A549 (cell line): Measurements from ENCODE around the gene C3orf49. TPM values are rescaled to one million over a fixed set of nuclear protein-coding genes. Genes with fewer than 3 reads are reported as not detected.

Experiments
- ATAC-seq, 2 experiments: fragments of 200-7000 bp in 1 of 2; fragments of >200 bp in 1 of 2; cut with Nextera tagmentation in 1 of 2; cut with Tn5 transposase in 1 of 2; 3 replicates each; pipeline versions ENCODE4 v1.8.0 to v1.9.1; 2018 to 2020; ENCODE audit warnings: mild to moderate bottlenecking in 1 of 2, moderate library complexity in 1 of 2
- CTCF ChIA-PET: fragments of 300-600 bp; sonication (Branson Sonifier 250); formaldehyde crosslinking; extraction: SDS; loops from one replicate; lab custom pipeline; 2021; ENCODE audit warnings: antibody characterized with exemption, inconsistent platforms; lab: Yijun Ruan, JAX
- POLR2A ChIA-PET: fragments of 350-600 bp; formaldehyde crosslinking; extraction: SDS; loops from one replicate; lab custom pipeline; 2021; ENCODE audit warnings: antibody characterized with exemption, inconsistent platforms; lab: Yijun Ruan, JAX
- DNase-seq, 2 experiments: peaks; one replicate each; pipeline versions ENCODE4 v3.0.0 to v3.0.0-alpha.2; 2011 to 2016; ENCODE audit warnings: low read depth in 1 of 2, low spot score in 1 of 2
- FAIRE-seq: peaks from 2 replicates; lab custom pipeline; 2011; peaks lifted over from hg19 to GRCh38; lab: Jason Lieb, UNC
- H3K27ac ChIP-seq, 2 experiments: fragments of >200 bp; sonication (Bioruptor Twin); formaldehyde crosslinking; 3 replicates each; pipeline ENCODE4 v1.5.1; 2016 to 2017
- H3K4me1 ChIP-seq: fragments of >200 bp; sonication (Bioruptor Twin); formaldehyde crosslinking; 3 replicates; pipeline ENCODE4 v1.6.1; 2016
- H3K4me2 ChIP-seq: fragments of >200 bp; sonication (Bioruptor Twin); formaldehyde crosslinking; 3 replicates; pipeline ENCODE4 v1.6.1; 2016
- H3K4me3 ChIP-seq: fragments of >200 bp; sonication (Bioruptor Twin); formaldehyde crosslinking; 3 replicates; pipeline ENCODE4 v1.5.1; 2016
- H3K9me3 ChIP-seq: fragments of >200 bp; sonication (Bioruptor Twin); formaldehyde crosslinking; 3 replicates; pipeline ENCODE4 v1.6.1; 2016
- CBX2 ChIP-seq: fragments of 200-600 bp; sonication (generic); IDR thresholded peaks from 2 replicates; pipeline ENCODE4 v1.6.1; 2016; ENCODE audit warnings: low read depth, mild to moderate bottlenecking, borderline replicate concordance
- CEBPB ChIP-seq, 2 experiments: fragments of >200 bp in 1 of 2; sonication (Bioruptor Twin) in 1 of 2; formaldehyde crosslinking in 1 of 2; IDR thresholded peaks; 2 replicates each; pipeline ENCODE4 v1.6.1; 2012 to 2016
- CTCF ChIP-seq: fragments of >200 bp; sonication (Bioruptor Twin); formaldehyde crosslinking; IDR thresholded peaks from 3 replicates; pipeline ENCODE4 v1.5.1; 2016
- HES2 ChIP-seq: fragments of >200 bp; sonication (Bioruptor Twin); formaldehyde crosslinking; IDR thresholded peaks from 2 replicates; pipeline ENCODE4 v1.6.1; 2016
- HOXA7 ChIP-seq: fragments of 250-450 bp; sonication (Bioruptor Pico); IDR thresholded peaks from 2 replicates; pipeline ENCODE4 v1.5.0; 2020; ENCODE audit warnings: mild to moderate bottlenecking, moderate library complexity
- KDM1A ChIP-seq: fragments of 200-600 bp; sonication (generic); IDR thresholded peaks from 2 replicates; pipeline ENCODE4 v1.6.1; 2016; ENCODE audit warnings: low read depth, mild to moderate bottlenecking
- KDM5A ChIP-seq: fragments of 200-600 bp; sonication (generic); IDR thresholded peaks from 2 replicates; pipeline ENCODE4 v1.6.1; 2016; ENCODE audit warnings: antibody characterized with exemption, mild to moderate bottlenecking
- MYC ChIP-seq: IDR thresholded peaks from 2 replicates; pipeline ENCODE4 v1.6.1; 2012; ENCODE audit warnings: mild to moderate bottlenecking, inconsistent platforms, low read length, improper control_type of control experiment, borderline replicate concordance
- NPAS2 ChIP-seq: fragments of 250-450 bp; sonication (Bioruptor Pico); IDR thresholded peaks from 2 replicates; pipeline ENCODE4 v1.8.0; 2022; ENCODE audit warnings: mild to moderate bottlenecking, moderate library complexity, borderline replicate concordance
- PHF8 ChIP-seq: fragments of 200-600 bp; sonication (generic); IDR thresholded peaks from 2 replicates; pipeline ENCODE4 v1.6.1; 2016; ENCODE audit warnings: low read depth, mild to moderate bottlenecking, antibody characterized with exemption, moderate library complexity, borderline replicate concordance
- POLR2A ChIP-seq: IDR thresholded peaks from 2 replicates; pipeline ENCODE4 v1.6.1; 2012; ENCODE audit warnings: mild to moderate bottlenecking, low read length
- RAD21 ChIP-seq, 2 experiments: fragments of >200 bp in 1 of 2; sonication (Bioruptor Twin) in 1 of 2; formaldehyde crosslinking in 1 of 2; IDR thresholded peaks in 1 of 2; conservative IDR thresholded peaks in 1 of 2; 2 replicates in 1 of 2; 3 replicates in 1 of 2; pipeline ENCODE4 v1.6.1; 2012 to 2018; ENCODE audit warnings: inconsistent platforms in 1 of 2
- RNF2 ChIP-seq: fragments of 200-600 bp; sonication (generic); IDR thresholded peaks from 2 replicates; pipeline ENCODE4 v1.6.1; 2016; ENCODE audit warnings: low read depth, mild to moderate bottlenecking, antibody characterized with exemption, moderate library complexity, borderline replicate concordance
- ZNF302 ChIP-seq: fragments of 250-450 bp; sonication (Bioruptor Pico); IDR thresholded peaks from 2 replicates; pipeline ENCODE4 v1.9.0; 2021; ENCODE audit warnings: inconsistent platforms, mild to moderate bottlenecking, moderate library complexity
- ZSCAN20 ChIP-seq: fragments of 250-450 bp; sonication (Bioruptor Pico); IDR thresholded peaks from 2 replicates; pipeline ENCODE4 v1.8.0; 2022; ENCODE audit warnings: mild to moderate bottlenecking, moderate library complexity
- WGBS: methylation state at CpG from one replicate; pipeline ENCODE4 v1.1.6; 2017; ENCODE audit errors: missing lambda C conversion rate; 5-methylcytosine and 5-hydroxymethylcytosine counted together
- polyA plus RNA-seq, 4 experiments: library from polyadenylated mRNA; depleted of rRNA in 3 of 4; stranded (reverse); fragments of >200 nt; fragmentation: RNase III in 1 of 4; extraction: RNeasy Plus Mini Kit Qiagen cat#74134 plus additional on column Dnase treatment in 1 of 4; gene quantifications; 2 replicates in 3 of 4; 3 replicates in 1 of 4; pipeline ENCODE4 v1.2.3, GENCODE V29; 2011 to 2017
- TF ChIP-seq, protein P1 (sequence below): fragments of 200-600 bp; sonication (generic); IDR thresholded peaks from 2 replicates; pipeline ENCODE4 v1.6.1; 2016; ENCODE audit warnings: antibody characterized with exemption, mild to moderate bottlenecking, moderate library complexity
- TF ChIP-seq, protein P2 (sequence below): fragments of 250-450 bp; sonication (Bioruptor Pico); IDR thresholded peaks from 2 replicates; pipeline ENCODE4 v1.5.0; 2020; ENCODE audit warnings: low read depth, mild to moderate bottlenecking, moderate library complexity
- TF ChIP-seq, protein P3 (sequence below): fragments of 150-350 bp; IDR thresholded peaks from 2 replicates; pipeline ENCODE4 v1.6.1; 2014; ENCODE audit warnings: low read depth, mild to moderate bottlenecking, low read length

C3orf49 gene
- polyA plus RNA-seq, 2 of the 4 experiments (the other 2 are of a cell fraction), result not detected

DNA sequence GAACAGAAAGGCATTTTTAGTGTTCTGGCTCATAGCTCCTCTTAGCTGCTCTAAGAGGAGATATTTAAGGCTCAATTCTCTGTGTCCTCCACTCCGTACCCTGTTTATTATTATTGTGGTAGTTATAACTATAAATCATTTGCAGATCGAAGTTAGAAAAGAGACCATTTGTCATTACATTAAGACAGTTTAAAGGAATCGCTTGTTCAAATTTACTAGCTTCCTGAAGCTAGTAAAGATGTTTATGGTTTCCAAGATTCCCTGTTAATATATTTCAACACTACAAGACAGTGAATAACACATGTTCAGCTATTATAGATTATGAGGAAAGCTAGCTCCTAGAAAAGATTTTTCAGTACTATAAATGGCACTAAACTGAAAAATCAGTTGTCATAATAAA, 57.2 kb downstream of the C3orf49 start:
- CTCF ChIA-PET, result interaction anchor here (0.9 kb wide), 1 partner anchor 18 kb away, joined by 3 read pairs; no protein-coding TSS in a partner anchor
- POLR2A ChIA-PET, result no interaction called here
- no peak for DNase-seq
- H3K27ac ChIP-seq, result no peak overlapping the region
- no peak overlapping the region for H3K4me3 ChIP-seq
- no peak for ATAC-seq
- no peak overlapping the region for H3K4me2 ChIP-seq
- no peak for FAIRE-seq
- no peaks in the 10 kb centered on the region for H3K4me1 ChIP-seq
- H3K9me3 ChIP-seq, result no peaks in the 10 kb centered on the region
- WGBS, result 87% methylated on average over 3 of the region's 3 CpGs
- no peak for TF ChIP-seq POLR2A
- no peak for TF ChIP-seq CEBPB (IDR thresholded peaks at IDR 0.05)
- no peak for TF ChIP-seq KDM5A
- TF ChIP-seq ZSCAN20 (CRISPR knock-in tag), result no peak
- TF ChIP-seq HES2, result no peak
- TF ChIP-seq, protein P1, sequence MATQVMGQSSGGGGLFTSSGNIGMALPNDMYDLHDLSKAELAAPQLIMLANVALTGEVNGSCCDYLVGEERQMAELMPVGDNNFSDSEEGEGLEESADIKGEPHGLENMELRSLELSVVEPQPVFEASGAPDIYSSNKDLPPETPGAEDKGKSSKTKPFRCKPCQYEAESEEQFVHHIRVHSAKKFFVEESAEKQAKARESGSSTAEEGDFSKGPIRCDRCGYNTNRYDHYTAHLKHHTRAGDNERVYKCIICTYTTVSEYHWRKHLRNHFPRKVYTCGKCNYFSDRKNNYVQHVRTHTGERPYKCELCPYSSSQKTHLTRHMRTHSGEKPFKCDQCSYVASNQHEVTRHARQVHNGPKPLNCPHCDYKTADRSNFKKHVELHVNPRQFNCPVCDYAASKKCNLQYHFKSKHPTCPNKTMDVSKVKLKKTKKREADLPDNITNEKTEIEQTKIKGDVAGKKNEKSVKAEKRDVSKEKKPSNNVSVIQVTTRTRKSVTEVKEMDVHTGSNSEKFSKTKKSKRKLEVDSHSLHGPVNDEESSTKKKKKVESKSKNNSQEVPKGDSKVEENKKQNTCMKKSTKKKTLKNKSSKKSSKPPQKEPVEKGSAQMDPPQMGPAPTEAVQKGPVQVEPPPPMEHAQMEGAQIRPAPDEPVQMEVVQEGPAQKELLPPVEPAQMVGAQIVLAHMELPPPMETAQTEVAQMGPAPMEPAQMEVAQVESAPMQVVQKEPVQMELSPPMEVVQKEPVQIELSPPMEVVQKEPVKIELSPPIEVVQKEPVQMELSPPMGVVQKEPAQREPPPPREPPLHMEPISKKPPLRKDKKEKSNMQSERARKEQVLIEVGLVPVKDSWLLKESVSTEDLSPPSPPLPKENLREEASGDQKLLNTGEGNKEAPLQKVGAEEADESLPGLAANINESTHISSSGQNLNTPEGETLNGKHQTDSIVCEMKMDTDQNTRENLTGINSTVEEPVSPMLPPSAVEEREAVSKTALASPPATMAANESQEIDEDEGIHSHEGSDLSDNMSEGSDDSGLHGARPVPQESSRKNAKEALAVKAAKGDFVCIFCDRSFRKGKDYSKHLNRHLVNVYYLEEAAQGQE, result no peak
- no peak for TF ChIP-seq RNF2
- TF ChIP-seq, all 56 proteins: peak for 0

DNA sequence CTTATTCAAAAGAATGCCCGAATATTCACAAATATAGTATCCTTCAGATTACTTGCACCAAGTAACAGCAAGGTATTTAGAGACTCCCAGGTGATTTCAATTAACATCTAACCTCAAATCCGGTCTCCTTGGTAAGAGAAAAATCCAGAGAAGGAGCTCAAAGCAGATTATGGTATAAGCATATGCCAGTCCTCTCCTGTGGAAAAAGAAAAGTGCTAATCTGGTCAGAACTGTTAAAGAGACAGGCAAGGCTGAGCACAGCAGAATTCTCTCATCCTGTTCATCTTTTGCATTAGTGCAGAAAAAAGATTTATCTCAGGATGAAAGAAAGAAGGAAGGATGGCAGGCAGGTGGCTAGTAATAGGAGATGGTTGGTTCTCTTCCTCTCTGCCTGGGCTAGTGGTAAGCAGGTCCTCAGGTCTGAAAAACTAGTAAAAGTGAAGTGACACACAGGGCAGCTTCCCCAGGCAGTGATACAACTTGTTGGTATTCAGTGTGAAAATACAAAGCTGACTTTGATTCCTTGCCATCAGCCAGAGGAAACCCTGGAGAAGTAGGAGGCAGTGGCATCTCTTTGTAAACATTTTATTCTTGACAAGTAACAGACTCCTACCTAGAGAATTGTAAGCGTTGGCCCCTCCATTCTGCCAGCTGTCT, 58.8 kb downstream of the C3orf49 start:
- no peak for DNase-seq
- Histone ChIP-seq H3K27ac (no peak overlapping the region), H3K4me1 (no peaks in the 10 kb centered on the region)
- POLR2A ChIA-PET, result no interaction called here
- 95% methylated on average over 3 of the region's 3 CpGs for WGBS
- TF ChIP-seq HOXA7 (CRISPR knock-in tag) (no peak), CBX2 (no peak), ZNF302 (CRISPR knock-in tag) (no peak), CTCF (no peak), KDM1A (no peak), MYC (no peak), PHF8 (no peak)
- TF ChIP-seq, all 56 proteins: peak for 0
- ATAC-seq (no peak), FAIRE-seq (no peak)
- Histone ChIP-seq H3K9me3 (no peaks in the 10 kb centered on the region), H3K4me2 (no peak overlapping the region), H3K4me3 (no peak overlapping the region)
- CTCF ChIA-PET, result interaction anchor here (0.9 to 1.6 kb wide), 3 partner anchors 12 to 115 kb away, joined by 3 to 5 read pairs (median 4); partner anchors contain the start of gene SCAANT1

DNA sequence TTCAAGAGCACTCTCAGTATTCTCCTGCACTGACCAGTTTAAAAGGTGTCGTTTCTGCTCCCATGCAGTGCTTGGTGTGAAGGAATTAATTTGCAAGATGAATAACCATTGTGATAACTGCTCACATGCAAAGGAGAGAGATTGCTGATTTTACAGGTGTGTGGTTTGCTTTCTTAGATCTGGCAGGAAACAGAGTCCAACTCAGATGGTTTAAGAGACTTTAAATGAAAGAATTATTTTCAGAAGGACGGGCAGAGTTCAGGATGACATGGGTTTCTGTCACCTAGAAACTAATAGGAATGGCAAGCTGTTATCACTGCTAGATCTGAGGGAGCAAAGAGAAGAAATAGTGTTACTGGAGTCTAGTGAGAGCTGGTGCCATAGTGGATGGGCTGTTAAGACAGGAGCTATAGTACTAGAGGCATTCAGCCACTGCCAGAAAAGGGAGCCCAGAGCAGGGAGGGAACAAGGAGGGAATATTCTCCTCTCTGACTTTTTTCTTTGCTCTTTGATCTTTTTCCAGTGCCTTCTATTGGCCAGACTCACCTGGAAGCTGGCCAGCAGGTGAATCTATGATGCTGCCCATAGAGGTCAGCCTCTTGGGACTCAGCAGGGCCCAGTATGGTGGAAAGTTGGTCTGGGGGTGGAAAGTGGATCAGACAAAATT, 59.4 kb downstream of the C3orf49 start:
- Histone ChIP-seq H3K4me1 (no peaks in the 10 kb centered on the region), H3K27ac (no peak overlapping the region), H3K9me3 (no peaks in the 10 kb centered on the region), H3K4me3 (no peak overlapping the region), H3K4me2 (no peak overlapping the region)
- no peak for DNase-seq
- ChIA-PET CTCF (interaction anchor here (0.9 to 1.6 kb wide), 2 partner anchors 33 to 114 kb away, joined by 3 to 4 read pairs; partner anchors contain the start of gene SCAANT1), POLR2A (no interaction called here)
- FAIRE-seq, result no peak
- 89% methylated on average over 2 of the region's 2 CpGs for WGBS
- ATAC-seq, result no peak
- TF ChIP-seq RAD21 (conservative IDR thresholded peaks at IDR 0.05 in 1 of 2, IDR thresholded peaks at IDR 0.05 in 1 of 2), result no peak
- TF ChIP-seq, protein P2, sequence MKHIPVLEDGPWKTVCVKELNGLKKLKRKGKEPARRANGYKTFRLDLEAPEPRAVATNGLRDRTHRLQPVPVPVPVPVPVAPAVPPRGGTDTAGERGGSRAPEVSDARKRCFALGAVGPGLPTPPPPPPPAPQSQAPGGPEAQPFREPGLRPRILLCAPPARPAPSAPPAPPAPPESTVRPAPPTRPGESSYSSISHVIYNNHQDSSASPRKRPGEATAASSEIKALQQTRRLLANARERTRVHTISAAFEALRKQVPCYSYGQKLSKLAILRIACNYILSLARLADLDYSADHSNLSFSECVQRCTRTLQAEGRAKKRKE (CRISPR knock-in tag), result no peak
- TF ChIP-seq, protein P3, sequence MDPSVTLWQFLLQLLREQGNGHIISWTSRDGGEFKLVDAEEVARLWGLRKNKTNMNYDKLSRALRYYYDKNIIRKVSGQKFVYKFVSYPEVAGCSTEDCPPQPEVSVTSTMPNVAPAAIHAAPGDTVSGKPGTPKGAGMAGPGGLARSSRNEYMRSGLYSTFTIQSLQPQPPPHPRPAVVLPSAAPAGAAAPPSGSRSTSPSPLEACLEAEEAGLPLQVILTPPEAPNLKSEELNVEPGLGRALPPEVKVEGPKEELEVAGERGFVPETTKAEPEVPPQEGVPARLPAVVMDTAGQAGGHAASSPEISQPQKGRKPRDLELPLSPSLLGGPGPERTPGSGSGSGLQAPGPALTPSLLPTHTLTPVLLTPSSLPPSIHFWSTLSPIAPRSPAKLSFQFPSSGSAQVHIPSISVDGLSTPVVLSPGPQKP, result no peak
- TF ChIP-seq NPAS2 (CRISPR knock-in tag), result no peak
- TF ChIP-seq, all 56 proteins: peak for 0
